B cell (primary cell): ENCODE results near the gene EFNA1. TPM values are rescaled to one million over a fixed set of nuclear protein-coding genes. Genes with fewer than 3 reads are reported as not detected.

Experiments
- ATAC-seq: fragments of 200-7000 bp; cut with Tn5 transposase; one replicate; pipeline ENCODE4 v1.10.0; 2021; ENCODE audit warnings: low read depth, mild to moderate bottlenecking, moderate number of reproducible peaks, moderate library complexity
- CTCF ChIA-PET: fragments of 350-600 bp; sonication (Branson Sonifier 250); formaldehyde crosslinking; loops from one replicate; lab custom pipeline; 2021; ENCODE audit warnings: antibody characterized with exemption, inconsistent platforms; lab: Charles Lee
- POLR2A ChIA-PET: fragments of 350-600 bp; sonication (Branson Sonifier 250); formaldehyde crosslinking; loops from one replicate; lab custom pipeline; 2021; ENCODE audit warnings: antibody characterized with exemption; lab: Charles Lee
- DNase-seq: peaks from one replicate; pipeline ENCODE4 v3.0.0; 2013
- H2AFZ ChIP-seq: 2 replicates; pipeline ENCODE4 v1.6.1; 2012; ENCODE audit warnings: mild to moderate bottlenecking, low read depth, low read length; ENCODE audit not compliant: insufficient read depth, poor library complexity, severe bottlenecking
- H3K27ac ChIP-seq, 2 donors: 1 replicate in 1 of 2; 2 replicates in 1 of 2; pipeline ENCODE4 v1.5.1; 2012 to 2013; ENCODE audit warnings: low read length in 2 of 2, mild to moderate bottlenecking in 2 of 2, moderate library complexity in 1 of 2
- H3K27me3 ChIP-seq, 4 experiments: fragments of 200-600 bp in 1 of 4; sonication (generic) in 1 of 4; replicated peaks in 1 of 4; 1 replicate in 2 of 4; 2 replicates in 2 of 4; pipeline versions ENCODE4 v1.6.1 to v1.7.0; 2013 to 2016; ENCODE audit warnings: low read length in 3 of 4, mild to moderate bottlenecking in 2 of 4, mixed read lengths in 1 of 4, moderate library complexity in 1 of 4; ENCODE audit not compliant: insufficient read depth in 4 of 4, control insufficient read depth in 3 of 4; ENCODE audit errors: control extremely low read depth in 1 of 4
- H3K36me3 ChIP-seq, 2 experiments: replicated peaks in 1 of 2; 1 replicate in 1 of 2; 2 replicates in 1 of 2; pipeline versions ENCODE4 v1.6.1 to v1.7.1; 2013; ENCODE audit warnings: low read length in 1 of 2; ENCODE audit not compliant: insufficient read depth in 2 of 2, control insufficient read depth in 1 of 2; ENCODE audit errors: control extremely low read depth in 1 of 2, extremely low read depth in 1 of 2
- H3K4me1 ChIP-seq, 2 donors: fragments of 200-600 bp in 1 of 2; sonication (generic) in 1 of 2; 1 replicate in 1 of 2; 2 replicates in 1 of 2; pipeline versions ENCODE4 v1.5.1 to v1.6.1; 2013 to 2017; ENCODE audit warnings: low read length in 2 of 2; ENCODE audit not compliant: control insufficient read depth in 2 of 2, insufficient read depth in 2 of 2
- H3K4me2 ChIP-seq: replicated peaks from 2 replicates; pipeline ENCODE3; 2012; ENCODE audit warnings: mild to moderate bottlenecking, low read depth, low read length; ENCODE audit not compliant: poor library complexity, severe bottlenecking
- H3K4me3 ChIP-seq, 5 experiments: fragments of 200-600 bp in 1 of 5; sonication (generic) in 1 of 5; 1 replicate in 3 of 5; 2 replicates in 2 of 5; pipeline versions ENCODE4 v1.5.1 to v1.7.0; 2011 to 2016; ENCODE audit warnings: low read length in 4 of 5, mild to moderate bottlenecking in 4 of 5, low read depth in 2 of 5, control low read depth in 1 of 5, moderate library complexity in 1 of 5; ENCODE audit not compliant: insufficient read depth in 1 of 5; ENCODE audit errors: control extremely low read depth in 1 of 5, extremely low read depth in 1 of 5
- H3K79me2 ChIP-seq: fragments of 200-600 bp; sonication (generic); one replicate; pipeline ENCODE4 v1.6.0; 2016; ENCODE audit warnings: low read length; ENCODE audit not compliant: control insufficient read depth, insufficient read depth
- H3K9ac ChIP-seq: fragments of 200-600 bp; sonication (generic); 2 replicates; pipeline ENCODE4 v1.6.1; 2017; ENCODE audit warnings: mild to moderate bottlenecking, low read length, moderate library complexity
- H3K9me3 ChIP-seq, 3 donors: one replicate each; pipeline versions ENCODE4 v1.6.1 to v1.7.1; 2013; ENCODE audit warnings: low read length in 2 of 3; ENCODE audit not compliant: control insufficient read depth in 2 of 3, insufficient read depth in 1 of 3; ENCODE audit errors: control extremely low read depth in 1 of 3
- H4K20me1 ChIP-seq: 2 replicates; pipeline ENCODE4 v1.6.0; 2012; ENCODE audit warnings: mild to moderate bottlenecking, low read length; ENCODE audit not compliant: insufficient read depth, control insufficient read depth, poor library complexity, severe bottlenecking
- H3K27ac Mint-ChIP-seq: one replicate; pipeline ENCODE4 v1.8.0; 2021; ENCODE audit warnings: mixed read lengths
- H3K27me3 Mint-ChIP-seq: one replicate; pipeline ENCODE4 v1.8.0; 2021; ENCODE audit warnings: mixed read lengths
- H3K4me1 Mint-ChIP-seq: one replicate; pipeline ENCODE4 v1.8.0; 2021; ENCODE audit warnings: mixed read lengths
- H3K4me3 Mint-ChIP-seq: one replicate; pipeline ENCODE4 v1.8.0; 2021; ENCODE audit warnings: mixed read lengths
- H3K9me3 Mint-ChIP-seq: one replicate; pipeline ENCODE4 v1.8.0; 2022; ENCODE audit warnings: mixed read lengths; ENCODE audit not compliant: insufficient read depth
- EZH2 ChIP-seq: IDR thresholded peaks from 2 replicates; pipeline ENCODE4 v1.6.1; 2012; ENCODE audit warnings: borderline replicate concordance, low read depth, mild to moderate bottlenecking, moderate library complexity, low read length; ENCODE audit not compliant: insufficient read depth, poor library complexity, severe bottlenecking
- WGBS: methylation state at CpG from one replicate; pipeline ENCODE4 v1.1.5; 2013; ENCODE audit warnings: missing lambda C conversion rate; ENCODE audit not compliant: insufficient coverage; 5-methylcytosine and 5-hydroxymethylcytosine counted together
- intact Hi-C: fragments of 100-400 bp; cut with micrococcal nuclease; formaldehyde crosslinking; loops from one replicate; pipeline ENCODE4 v1.10.0; 2022
- polyA plus RNA-seq: library from polyadenylated mRNA; depleted of rRNA; stranded (reverse); fragments of >200 nt; gene quantifications from 2 replicates; pipeline ENCODE4 v1.2.3, GENCODE V29; 2012
- total RNA-seq, 2 donors: library from RNA; stranded (reverse); fragments of 120-200 nt in 1 of 2; gene quantifications; 1 replicate in 1 of 2; 2 replicates in 1 of 2; pipeline versions ENCODE4 v1.2.3 to v1.2.4, GENCODE V29; 2013 to 2022
- TF ChIP-seq, protein P1 (sequence below): fragments of 200-600 bp; IDR thresholded peaks from one replicate; pipeline ENCODE4 v1.8.0; 2022; ENCODE audit warnings: antibody characterized with exemption, mild to moderate bottlenecking

Gene EFNA1
- total and polyA plus RNA-seq, 2 donors (not counting 1 experiment from before 2014, with no cell fraction given) = 0.28 TPM; not detected in 1

DNA sequence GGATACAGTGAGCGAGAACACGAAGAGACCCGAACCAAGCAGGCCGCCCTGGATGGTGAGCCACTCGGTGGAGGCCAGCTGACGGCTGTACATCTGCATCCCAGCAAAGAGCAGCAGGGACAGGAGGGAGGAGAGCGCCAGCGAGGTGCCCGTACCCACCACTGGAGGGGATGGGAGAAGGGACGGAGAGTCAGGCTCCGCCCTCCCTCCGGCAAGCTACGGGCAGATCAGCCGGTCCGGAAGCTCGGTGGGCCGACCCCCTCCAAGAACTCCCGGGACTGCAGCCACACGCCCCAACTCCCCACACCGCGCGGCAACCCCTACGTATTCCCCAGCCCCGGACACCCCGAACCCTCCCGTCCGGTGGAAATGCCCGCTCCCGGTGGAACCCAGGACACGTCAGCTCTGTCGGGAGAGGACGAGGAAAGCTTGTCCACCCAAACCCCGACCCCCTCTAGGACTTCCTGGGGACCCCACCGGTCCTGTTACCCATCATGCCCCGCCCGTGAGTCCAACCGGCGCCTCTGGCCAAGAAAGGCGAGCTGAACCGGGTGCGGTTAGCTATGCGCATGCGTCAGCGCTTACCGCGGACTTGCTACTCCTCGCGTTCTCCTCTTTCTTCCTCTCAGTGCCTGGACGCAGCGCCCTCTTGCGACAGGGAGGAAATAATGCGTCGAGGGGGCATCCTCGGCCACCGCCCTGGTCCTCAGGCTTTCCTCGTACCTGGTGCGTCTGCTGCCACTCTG lies 45.2 kb downstream of the EFNA1 start, which contains the start of gene KRTCAP2:
Gene KRTCAP2 (minus strand): TSS at position 573 of the 746 bp plus-strand sequence. CDS start 80 bp downstream, at position 493.
- Histone ChIP-seq H2AFZ (peak within 1 kb of the TSS; percentile 97), H3K27me3 (no peaks in the 10 kb centered on the region), H4K20me1 (no peaks in the 10 kb centered on the region), H3K27ac (peak within 1 kb of the TSS; percentile 89 to 92), H3K4me3 (peak within 1 kb of the TSS; percentile 27 to 95 (median 73)), H3K36me3 (peaks cover 0 to 21% of the 10 kb centered on the region in 2 experiments), H3K9me3 (no peaks in the 10 kb centered on the region), H3K79me2 (peaks cover 42% of the 10 kb centered on the region), H3K9ac (peak within 1 kb of the TSS; percentile 91), H3K4me2 (peak within 1 kb of the TSS; percentile 78), H3K4me1 (peaks cover 24 to 35% of the 10 kb centered on the region in 2 donors)
- WGBS = under 1% methylated on average over 56 of the region's 57 CpGs
- H3K9me3 Mint-ChIP-seq = no peaks in the 10 kb centered on the region
- ATAC-seq (peak; percentile 85), DNase-seq (peak; percentile 95)
- ChIA-PET CTCF (interaction anchor here (0.6 to 12.7 kb wide), 42 partner anchors 9 to 420 kb away, joined by 3 to 307 read pairs (median 4); partner anchors contain the start of genes ADAM15, EFNA3, EFNA4 and FLAD1), POLR2A (interaction anchor here (0.6 to 2.1 kb wide), 15 partner anchors 12 to 900 kb away, joined by 3 to 10 read pairs (median 4); partner anchors contain the start of genes DPM3, EFNA1, HAX1 and SLC50A1)
- H3K27me3 Mint-ChIP-seq = no peaks in the 10 kb centered on the region
- peak within 1 kb of the TSS; percentile 98 for H3K27ac Mint-ChIP-seq
- peaks cover 40% of the 10 kb centered on the region for H3K4me1 Mint-ChIP-seq
- peak within 1 kb of the TSS; percentile 97 for H3K4me3 Mint-ChIP-seq
- TF ChIP-seq EZH2 = no peak
- TF ChIP-seq, protein P1, sequence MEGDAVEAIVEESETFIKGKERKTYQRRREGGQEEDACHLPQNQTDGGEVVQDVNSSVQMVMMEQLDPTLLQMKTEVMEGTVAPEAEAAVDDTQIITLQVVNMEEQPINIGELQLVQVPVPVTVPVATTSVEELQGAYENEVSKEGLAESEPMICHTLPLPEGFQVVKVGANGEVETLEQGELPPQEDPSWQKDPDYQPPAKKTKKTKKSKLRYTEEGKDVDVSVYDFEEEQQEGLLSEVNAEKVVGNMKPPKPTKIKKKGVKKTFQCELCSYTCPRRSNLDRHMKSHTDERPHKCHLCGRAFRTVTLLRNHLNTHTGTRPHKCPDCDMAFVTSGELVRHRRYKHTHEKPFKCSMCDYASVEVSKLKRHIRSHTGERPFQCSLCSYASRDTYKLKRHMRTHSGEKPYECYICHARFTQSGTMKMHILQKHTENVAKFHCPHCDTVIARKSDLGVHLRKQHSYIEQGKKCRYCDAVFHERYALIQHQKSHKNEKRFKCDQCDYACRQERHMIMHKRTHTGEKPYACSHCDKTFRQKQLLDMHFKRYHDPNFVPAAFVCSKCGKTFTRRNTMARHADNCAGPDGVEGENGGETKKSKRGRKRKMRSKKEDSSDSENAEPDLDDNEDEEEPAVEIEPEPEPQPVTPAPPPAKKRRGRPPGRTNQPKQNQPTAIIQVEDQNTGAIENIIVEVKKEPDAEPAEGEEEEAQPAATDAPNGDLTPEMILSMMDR = peak; percentile 89
- intact Hi-C loops = loop anchor here (1.0 to 5.0 kb wide), 5 partner anchors 33 to 614 kb away; partner anchors contain the start of genes CKS1B, DPM3, SHC1 and UBE2Q1
